Endothelial cell of umbilical vein (primary cell): Measurements from ENCODE around the gene ORC1.

Experiments used
- CTCF ChIP-seq, 2 donors: IDR thresholded peaks; 1 replicate in 1 of 2; 2 replicates in 1 of 2; pipeline ENCODE4 v1.5.1; 2011; ENCODE audit warnings: low read length in 2 of 2, mild to moderate bottlenecking in 2 of 2, moderate library complexity in 2 of 2, control low read depth in 1 of 2, inconsistent platforms in 1 of 2, low read depth in 1 of 2; ENCODE audit not compliant: insufficient read depth in 1 of 2; ENCODE audit errors: extremely low read depth in 1 of 2
- MYC ChIP-seq: IDR thresholded peaks from one replicate; pipeline ENCODE4 v1.6.1; 2011; ENCODE audit warnings: mild to moderate bottlenecking, low read depth, low read length
- POLR2A ChIP-seq: IDR thresholded peaks from 2 replicates; pipeline ENCODE4 v1.6.1; 2012; ENCODE audit warnings: low read depth, mild to moderate bottlenecking, control low read depth, low read length

- TF ChIP-seq CTCF (IDR thresholded peaks at IDR 0.05; ENCODE audit: extremely low read depth in 1 of 2, insufficient read depth in 1 of 2, low read depth in 1 of 2, low read length in 2 of 2) = no peak
- no peak for TF ChIP-seq POLR2A
- no peak for TF ChIP-seq MYC
Observed at GRCh38 chr1:52366517-52366827, 37.8 kb downstream of the ORC1 start.
